HG03045 (cell line): ENCODE results near the gene CACNA1G.
A peak's percentile ranks its signal among the peaks of the same experiment; 100 is the strongest.

ENCODE experiments used
- ATAC-seq: cut with Tn5 transposase; IDR thresholded peaks from one replicate; pipeline ENCODE4 v1.9.1; 2021; ENCODE audit warnings: mild to moderate bottlenecking, moderate library complexity; ENCODE audit not compliant: unreplicated experiment

Gene CACNA1G

GRCh38 chr17:50547035-50547735, 13.3 kb upstream of the CACNA1G start, which contains the start of gene SPATA20:
Gene SPATA20 (plus strand): TSS chr17:50547174. CDS start chr17:50547209, 35 bp downstream.
- ATAC-seq: peak; percentile 66

- no peak for ATAC-seq
Observed at GRCh38 chr17:50547736-50548083, 12.8 kb upstream of the CACNA1G start.

GRCh38 chr17:50548831-50549230, 11.7 kb upstream of the CACNA1G start:
- ATAC-seq: no peak

GRCh38 chr17:50549256-50549941, 11.1 kb upstream of the CACNA1G start:
- no peak for ATAC-seq

GRCh38 chr17:50549969-50550368, 10.5 kb upstream of the CACNA1G start:
- no peak for ATAC-seq

- ATAC-seq: no peak
Observed at GRCh38 chr17:50550661-50551432, 9.7 kb upstream of the CACNA1G start.

- ATAC-seq: no peak
Observed at GRCh38 chr17:50551433-50551815, 9.1 kb upstream of the CACNA1G start.

- ATAC-seq: no peak
Observed at GRCh38 chr17:50551884-50552283, 8.6 kb upstream of the CACNA1G start.

GRCh38 chr17:50554201-50554600, 6.3 kb upstream of the CACNA1G start:
- no peak for ATAC-seq

- no peak for ATAC-seq
Observed at GRCh38 chr17:50556803-50557202, 3.7 kb upstream of the CACNA1G start.

- no peak for ATAC-seq
Observed at GRCh38 chr17:50557630-50558029, 2.9 kb upstream of the CACNA1G start.

- no peak for ATAC-seq
Observed at GRCh38 chr17:50558091-50558490, 2.4 kb upstream of the CACNA1G start.

- ATAC-seq: no peak
Observed at GRCh38 chr17:50558581-50558940, 2.0 kb upstream of the CACNA1G start.

- no peak for ATAC-seq
Observed at GRCh38 chr17:50558941-50559614, 1.4 kb upstream of the CACNA1G start.

- no peak for ATAC-seq
Observed at GRCh38 chr17:50559674-50560184, 786 bp upstream of the CACNA1G start.

- ATAC-seq: no peak
Observed at GRCh38 chr17:50560931-50561745, 623 bp downstream of the CACNA1G start.

GRCh38 chr17:50561746-50562141, 1.2 kb downstream of the CACNA1G start:
- ATAC-seq: no peak

- no peak for ATAC-seq
Observed at GRCh38 chr17:50562242-50563091, 2.0 kb downstream of the CACNA1G start.

GRCh38 chr17:50563092-50563511, 2.6 kb downstream of the CACNA1G start:
- ATAC-seq: no peak
